Dedifferentiated amniotic fluid mesenchymal stem cell (primary cell): ENCODE data around the gene YKT6.
"Not testable (repeated sequence)": the region's sequence is repeated elsewhere in the genome, so short reads cannot be mapped to it uniquely, and the experiment has no call there.

Experiments
- DNase-seq: peaks from one replicate; pipeline ENCODE4 v3.0.0-alpha.2; 2016; ENCODE audit errors: extremely low spot score

YKT6 gene

GRCh38 chr7:44172352-44172751 is 28.4 kb upstream of the YKT6 start:
- DNase-seq, result no peak

- DNase-seq, result no peak
These were observed 27.9 kb upstream of the YKT6 start for GRCh38 chr7:44172803-44173424.

- DNase-seq, result no peak
These were observed 26.7 kb upstream of the YKT6 start for GRCh38 chr7:44173911-44174693.

GRCh38 chr7:44174694-44174948 is 26.2 kb upstream of the YKT6 start:
- DNase-seq, result not testable (repeated sequence)

GRCh38 chr7:44175730-44176129 is 25.0 kb upstream of the YKT6 start:
- DNase-seq, result no peak

GRCh38 chr7:44176486-44176885 is 24.3 kb upstream of the YKT6 start:
- no peak for DNase-seq

GRCh38 chr7:44177570-44178131 is 23.1 kb upstream of the YKT6 start:
- DNase-seq, result peak; percentile 29

GRCh38 chr7:44180631-44181030 is 20.1 kb upstream of the YKT6 start:
- no peak for DNase-seq

GRCh38 chr7:44182827-44183226 is 18.0 kb upstream of the YKT6 start:
- DNase-seq, result no peak

- no peak for DNase-seq
These were observed 17.4 kb upstream of the YKT6 start for GRCh38 chr7:44183386-44183785.

GRCh38 chr7:44184206-44184872 is 16.4 kb upstream of the YKT6 start:
- no peak for DNase-seq

GRCh38 chr7:44184873-44185446 is 15.8 kb upstream of the YKT6 start:
- no peak for DNase-seq

GRCh38 chr7:44185729-44186128 is 15.0 kb upstream of the YKT6 start:
- DNase-seq, result no peak

GRCh38 chr7:44186736-44187135 is 14.0 kb upstream of the YKT6 start:
- no peak for DNase-seq

GRCh38 chr7:44187636-44188416 is 13.0 kb upstream of the YKT6 start:
- no peak for DNase-seq

GRCh38 chr7:44188480-44189225 is 12.1 kb upstream of the YKT6 start:
- DNase-seq, result no peak

GRCh38 chr7:44189286-44189992 is 11.3 kb upstream of the YKT6 start, which contains the start of gene GCK:
Gene GCK (minus strand): TSS chr7:44189439. CDS start chr7:44188953, 486 bp downstream.
- no peak for DNase-seq

- DNase-seq, result no peak
These were observed 10.5 kb upstream of the YKT6 start for GRCh38 chr7:44189993-44190872.

GRCh38 chr7:44191171-44191570 is 9.6 kb upstream of the YKT6 start:
- DNase-seq, result no peak
